ENCODE results near the gene SRRM3. TPM values are rescaled to one million over a fixed set of nuclear protein-coding genes. Genes with fewer than 3 reads are reported as not detected.

Gene SRRM3
- total RNA-seq, 1 donor from 2014 or later = 6.1 TPM

DNA sequence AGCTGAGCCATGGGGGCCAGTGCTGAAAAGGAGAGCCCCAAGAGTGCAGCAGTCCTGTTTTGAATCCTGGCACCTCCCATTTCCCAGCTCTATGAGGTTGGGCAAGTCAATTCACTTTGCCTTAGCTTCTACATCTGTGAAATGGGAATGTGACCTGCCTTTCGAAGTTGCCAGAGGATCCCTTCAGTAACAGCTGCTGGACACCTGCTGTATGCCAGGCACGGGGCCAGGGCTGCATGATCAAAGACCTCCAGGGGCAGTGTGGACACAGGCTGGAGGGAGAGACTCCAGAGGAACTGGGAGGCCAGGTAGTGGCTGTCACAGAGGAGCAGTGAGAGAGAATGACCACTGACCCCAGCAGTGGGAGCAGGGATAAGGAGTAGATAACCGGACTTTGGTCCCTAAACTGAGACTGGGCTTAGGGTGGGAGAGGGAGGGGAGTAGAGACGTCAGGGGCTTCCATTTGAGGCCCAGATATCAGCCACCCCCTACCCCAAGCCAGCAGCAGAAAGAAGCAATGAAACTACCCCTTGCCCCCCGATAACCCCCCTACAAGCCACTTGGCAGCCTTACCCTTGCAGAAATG, 45.2 kb downstream of the SRRM3 start:
- Histone ChIP-seq H3K4me1 (no peaks in the 10 kb centered on the region), H3K9me3 (replicated peaks) (no peaks in the 10 kb centered on the region), H3K4me3 (no peak overlapping the region), H3K27me3 (ENCODE audit: low read depth) (peaks cover 43% of the 10 kb centered on the region), H3K36me3 (no peaks in the 10 kb centered on the region), H3K27ac (replicated peaks) (no peak overlapping the region)
- no peak for DNase-seq
- intact Hi-C loops (cut with micrococcal nuclease) = no loop called here
- TF ChIP-seq, protein P1, sequence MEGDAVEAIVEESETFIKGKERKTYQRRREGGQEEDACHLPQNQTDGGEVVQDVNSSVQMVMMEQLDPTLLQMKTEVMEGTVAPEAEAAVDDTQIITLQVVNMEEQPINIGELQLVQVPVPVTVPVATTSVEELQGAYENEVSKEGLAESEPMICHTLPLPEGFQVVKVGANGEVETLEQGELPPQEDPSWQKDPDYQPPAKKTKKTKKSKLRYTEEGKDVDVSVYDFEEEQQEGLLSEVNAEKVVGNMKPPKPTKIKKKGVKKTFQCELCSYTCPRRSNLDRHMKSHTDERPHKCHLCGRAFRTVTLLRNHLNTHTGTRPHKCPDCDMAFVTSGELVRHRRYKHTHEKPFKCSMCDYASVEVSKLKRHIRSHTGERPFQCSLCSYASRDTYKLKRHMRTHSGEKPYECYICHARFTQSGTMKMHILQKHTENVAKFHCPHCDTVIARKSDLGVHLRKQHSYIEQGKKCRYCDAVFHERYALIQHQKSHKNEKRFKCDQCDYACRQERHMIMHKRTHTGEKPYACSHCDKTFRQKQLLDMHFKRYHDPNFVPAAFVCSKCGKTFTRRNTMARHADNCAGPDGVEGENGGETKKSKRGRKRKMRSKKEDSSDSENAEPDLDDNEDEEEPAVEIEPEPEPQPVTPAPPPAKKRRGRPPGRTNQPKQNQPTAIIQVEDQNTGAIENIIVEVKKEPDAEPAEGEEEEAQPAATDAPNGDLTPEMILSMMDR (IDR thresholded peaks at IDR 0.05; ENCODE audit: borderline replicate concordance) = no peak

DNA sequence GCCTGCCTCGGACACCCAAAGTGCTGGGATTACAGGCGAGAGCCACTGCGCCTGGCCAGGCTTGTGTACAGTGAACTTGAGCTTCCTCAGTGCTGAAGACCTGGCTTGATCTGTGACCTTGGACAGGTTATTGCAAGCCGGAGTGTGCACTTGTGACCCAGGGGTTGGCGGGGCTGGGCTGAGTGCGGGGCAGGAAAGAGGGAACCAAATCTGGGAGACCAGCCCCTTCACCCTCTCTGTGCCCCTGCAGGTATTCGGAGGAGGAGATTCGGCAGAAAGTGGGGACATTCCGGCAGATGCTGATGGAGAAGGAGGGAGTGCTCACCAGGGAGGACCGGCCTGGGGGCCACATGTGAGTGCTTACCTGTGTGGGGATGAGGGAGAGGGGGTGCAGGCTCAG, 46.2 kb downstream of the SRRM3 start:
- no peaks in the 10 kb centered on the region for H3K36me3 ChIP-seq
- H3K9me3 ChIP-seq (replicated peaks) = no peaks in the 10 kb centered on the region
- TF ChIP-seq, protein P1 (IDR thresholded peaks at IDR 0.05; ENCODE audit: borderline replicate concordance) = no peak
- DNase-seq = no peak
- H3K27me3 ChIP-seq (ENCODE audit: low read depth) = peaks cover 42% of the 10 kb centered on the region
- intact Hi-C loops (cut with micrococcal nuclease) = no loop called here
- H3K27ac ChIP-seq (replicated peaks) = no peak overlapping the region
- H3K4me3 ChIP-seq = no peak overlapping the region
- no peaks in the 10 kb centered on the region for H3K4me1 ChIP-seq

DNA sequence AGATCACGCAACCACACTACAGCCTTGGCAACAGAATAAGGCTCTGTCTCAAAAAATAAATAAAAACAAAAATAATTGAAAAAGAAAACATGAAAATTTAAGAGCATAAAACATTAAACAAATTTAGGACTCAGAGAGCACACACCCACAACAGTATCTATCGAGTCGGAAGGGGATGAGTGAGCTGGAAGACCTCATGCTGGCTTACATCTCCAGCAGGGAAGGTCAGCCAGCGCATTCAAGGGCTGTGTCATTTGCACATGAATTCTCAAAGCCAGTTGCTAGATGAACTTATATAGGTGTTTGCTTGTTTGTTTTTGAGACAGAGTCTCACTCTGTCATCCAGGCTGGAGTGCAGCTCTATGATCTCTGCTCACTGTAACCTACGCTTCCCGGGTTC, 50.3 kb downstream of the SRRM3 start:
- intact Hi-C loops (cut with micrococcal nuclease) = no loop called here
- H3K27me3 ChIP-seq (ENCODE audit: low read depth) = peaks cover 44% of the 10 kb centered on the region
- TF ChIP-seq, protein P1 (IDR thresholded peaks at IDR 0.05; ENCODE audit: borderline replicate concordance) = no peak
- no peak overlapping the region for H3K27ac ChIP-seq (replicated peaks)
- no peak for DNase-seq
- H3K4me3 ChIP-seq = no peak overlapping the region
- no peaks in the 10 kb centered on the region for H3K9me3 ChIP-seq (replicated peaks)
- no peaks in the 10 kb centered on the region for H3K4me1 ChIP-seq
- no peaks in the 10 kb centered on the region for H3K36me3 ChIP-seq

DNA sequence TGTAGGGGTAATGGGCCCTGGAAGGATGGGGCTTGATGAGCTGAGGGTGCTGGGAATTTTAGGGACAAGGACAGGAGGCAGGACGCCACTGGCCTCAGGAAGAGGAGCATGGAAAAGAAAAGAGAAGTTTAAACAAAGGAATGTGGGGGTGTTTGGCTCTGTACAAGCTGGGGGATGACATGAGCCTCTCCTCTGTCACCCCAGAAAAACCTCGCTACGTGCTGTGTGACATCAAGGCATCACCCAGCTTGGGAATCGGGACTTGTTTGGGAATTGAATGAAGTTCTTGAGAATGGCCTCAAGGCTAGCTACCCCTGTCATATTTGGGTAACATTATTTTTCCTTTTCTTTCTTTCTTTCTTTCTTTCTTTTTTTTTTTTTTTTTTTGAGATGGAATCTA, 53.1 kb downstream of the SRRM3 start:
- DNase-seq = no peak
- TF ChIP-seq, protein P1 (IDR thresholded peaks at IDR 0.05; ENCODE audit: borderline replicate concordance) = no peak
- Histone ChIP-seq H3K36me3 (no peaks in the 10 kb centered on the region), H3K9me3 (replicated peaks) (no peaks in the 10 kb centered on the region), H3K4me1 (peaks cover 2% of the 10 kb centered on the region), H3K27ac (replicated peaks) (no peak overlapping the region), H3K27me3 (ENCODE audit: low read depth) (peaks cover 71% of the 10 kb centered on the region), H3K4me3 (no peak overlapping the region)
- intact Hi-C loops (cut with micrococcal nuclease) = no loop called here

DNA sequence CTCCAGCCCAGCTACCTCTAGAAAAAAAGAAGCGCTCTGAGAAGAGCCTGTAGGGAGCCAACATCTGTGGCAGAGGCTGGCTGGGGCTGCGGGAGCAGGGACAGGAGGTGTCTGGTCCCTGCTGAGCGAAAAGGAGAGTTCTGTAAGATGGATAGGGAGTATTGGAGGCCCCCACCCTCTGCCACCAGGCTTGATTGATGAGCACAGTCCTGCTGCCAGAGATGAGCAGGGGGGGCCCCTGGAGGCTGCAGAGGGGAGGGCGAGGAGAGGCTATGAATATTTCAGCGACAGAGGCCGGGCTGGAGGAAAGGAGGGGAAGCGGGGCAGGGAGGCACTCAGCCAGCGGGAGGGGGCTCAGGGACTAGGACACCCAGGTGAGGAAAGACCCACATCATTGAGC, 56.3 kb downstream of the SRRM3 start:
- Histone ChIP-seq H3K9me3 (replicated peaks) (no peaks in the 10 kb centered on the region), H3K4me3 (no peak overlapping the region), H3K27ac (replicated peaks) (no peak overlapping the region), H3K4me1 (peaks cover 6% of the 10 kb centered on the region), H3K27me3 (ENCODE audit: low read depth) (peaks cover 84% of the 10 kb centered on the region), H3K36me3 (no peaks in the 10 kb centered on the region)
- intact Hi-C loops (cut with micrococcal nuclease) = no loop called here
- TF ChIP-seq, protein P1 (IDR thresholded peaks at IDR 0.05; ENCODE audit: borderline replicate concordance) = no peak
- DNase-seq = no peak

Measured in left ventricle myocardium inferior (tissue), 1 donor.